ENCODE data around the gene ADPRHL1. TPM values are rescaled to one million over a fixed set of nuclear protein-coding genes. Genes with fewer than 3 reads are reported as not detected.

Gene ADPRHL1
- total and polyA plus RNA-seq, 7 donors = 186 to 776 (median 294) TPM

DNA sequence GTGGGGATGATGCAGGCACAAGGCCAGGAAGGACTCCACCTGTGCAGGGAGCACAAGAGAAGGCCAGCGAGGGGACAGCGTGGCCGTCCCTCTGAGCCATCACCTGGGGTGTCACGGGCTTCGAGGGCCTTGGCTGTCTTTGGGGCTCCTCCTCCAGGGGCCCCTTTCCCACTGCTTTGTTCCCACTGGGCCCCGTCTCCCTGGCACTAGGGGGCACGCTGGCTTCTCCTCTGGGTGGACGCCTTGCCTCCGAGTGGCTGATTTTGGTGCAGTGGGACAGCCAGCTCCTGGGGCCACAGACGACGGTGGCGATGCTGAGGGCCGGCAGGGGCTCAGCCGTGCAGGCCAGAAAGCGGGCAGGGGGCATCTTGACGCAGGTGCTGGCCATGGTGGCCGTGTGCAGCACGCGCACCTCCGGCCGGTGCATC, 46.2 kb downstream of the ADPRHL1 start:
- DNase-seq (no peak), ATAC-seq (no peak)
- TF ChIP-seq CTCF (IDR thresholded peaks at IDR 0.05) = no peak
- H3K4me3 ChIP-seq = peak overlapping the region; percentile 66
- no peaks in the 10 kb centered on the region for H3K27me3 ChIP-seq (ENCODE audit: insufficient read depth in 3 of 3, low read length in 2 of 3)
- intact Hi-C loops (cut with DNase I) = no loop called here
- peaks cover 9 to 13% of the 10 kb centered on the region in 2 donors for H3K36me3 ChIP-seq (ENCODE audit: insufficient read depth in 1 of 2, low read depth in 1 of 2)
- peak overlapping the region; percentile 99 for H3K27ac ChIP-seq
- peaks cover 63% of the 10 kb centered on the region for H3K4me1 ChIP-seq
- 71 to 89% (median 86%) methylated on average over 21 of the region's 21 CpGs for WGBS, 3 donors
- no peaks in the 10 kb centered on the region for H3K9me3 ChIP-seq

DNA sequence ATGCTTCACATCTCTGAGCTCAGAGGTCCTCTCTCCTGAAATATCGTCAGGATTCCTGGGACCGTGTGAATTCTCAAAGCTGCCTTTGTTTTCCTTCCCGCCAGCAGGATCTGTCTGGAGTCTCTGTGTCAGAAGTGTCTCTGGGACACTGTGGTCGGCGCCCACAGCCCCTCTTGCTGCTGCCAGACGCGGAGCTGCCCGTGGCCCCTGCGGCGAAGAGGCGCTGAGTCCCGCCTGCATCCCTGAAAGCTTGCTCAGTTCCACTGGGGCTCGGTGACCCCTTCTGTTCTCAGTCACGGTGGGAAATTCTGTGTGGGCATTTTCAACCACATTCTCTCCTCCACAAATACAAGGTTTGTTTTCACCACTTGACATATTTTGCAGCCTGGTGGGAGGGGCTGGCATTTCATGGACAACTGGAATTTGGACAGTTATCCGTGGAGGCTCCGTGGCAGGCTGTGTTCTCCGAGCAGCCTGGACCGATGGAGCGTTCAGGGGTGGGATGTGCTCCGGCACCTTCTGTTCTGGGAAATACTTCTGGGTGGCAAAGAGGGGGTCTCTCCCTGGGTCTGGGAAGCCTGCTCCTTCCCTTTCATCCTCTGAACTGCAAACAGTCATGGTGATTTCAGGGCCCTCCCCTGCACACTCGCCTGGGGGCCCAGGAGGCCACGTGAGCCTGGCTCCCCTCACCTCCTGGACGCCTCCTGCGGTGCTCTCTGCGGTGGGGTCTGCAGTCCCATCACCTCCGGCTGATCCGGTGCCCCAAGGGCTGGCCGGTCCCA, 46.8 kb downstream of the ADPRHL1 start:
- no peak for ATAC-seq
- Histone ChIP-seq H3K4me1 (peaks cover 64% of the 10 kb centered on the region), H3K27ac (peak overlapping the region; percentile 99), H3K9me3 (no peaks in the 10 kb centered on the region), H3K36me3 (ENCODE audit: insufficient read depth in 1 of 2, low read depth in 1 of 2) (peaks cover 9 to 20% of the 10 kb centered on the region in 2 donors), H3K4me3 (peak overlapping the region; percentile 66), H3K27me3 (ENCODE audit: insufficient read depth in 3 of 3, low read length in 2 of 3) (no peaks in the 10 kb centered on the region)
- WGBS, 3 donors = 43 to 67% (median 55%) methylated on average over 28 of the region's 28 CpGs
- intact Hi-C loops (cut with DNase I) = no loop called here
- DNase-seq = no peak
- TF ChIP-seq CTCF (IDR thresholded peaks at IDR 0.05) = no peak

DNA sequence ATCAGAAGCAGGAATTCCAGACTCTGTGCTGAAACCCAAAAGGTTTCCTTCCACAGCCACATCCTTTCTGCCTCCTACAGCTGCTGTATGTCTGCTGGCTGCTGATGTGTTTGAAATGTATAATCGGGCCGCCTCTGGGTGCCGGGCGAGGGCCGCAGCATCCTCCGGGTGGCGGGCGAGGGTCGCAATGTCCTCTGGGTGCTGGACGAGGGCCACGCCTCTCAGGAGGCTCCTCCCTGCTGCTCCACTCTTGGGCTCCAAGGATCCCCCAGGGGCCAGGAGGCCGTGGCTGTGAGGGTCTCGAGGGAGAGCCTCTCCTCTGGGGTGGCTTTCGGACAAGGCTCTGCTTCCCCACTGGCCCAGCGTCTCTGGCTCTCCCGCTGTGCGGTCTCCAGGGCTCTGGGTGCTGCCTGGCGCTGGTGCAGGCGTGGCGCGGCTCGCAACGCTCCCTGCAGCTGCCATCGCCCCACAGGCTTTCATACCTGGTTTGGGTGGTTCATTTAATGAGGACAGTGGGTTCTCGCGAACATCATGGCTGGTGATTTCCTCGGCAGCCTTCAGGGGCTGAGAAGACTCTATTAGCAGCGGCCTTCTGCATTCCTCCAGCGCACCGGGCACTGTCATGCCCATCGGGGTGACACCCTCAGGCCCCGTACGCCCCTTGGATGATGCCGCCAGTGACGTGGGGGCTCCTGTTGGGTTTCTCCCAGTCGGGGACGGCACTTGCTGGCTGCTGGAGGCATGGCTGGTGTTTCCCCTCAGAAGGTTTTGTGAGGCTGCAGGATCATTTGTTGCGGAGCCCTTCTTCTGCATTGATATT, 47.6 kb downstream of the ADPRHL1 start:
- H3K36me3 ChIP-seq (ENCODE audit: insufficient read depth in 1 of 2, low read depth in 1 of 2) = peaks cover 9 to 20% of the 10 kb centered on the region in 2 donors
- H3K9me3 ChIP-seq = no peaks in the 10 kb centered on the region
- peak overlapping the region; percentile 99 for H3K27ac ChIP-seq
- ATAC-seq (no peak), DNase-seq (peak in 1 of 2 donors; percentile 75)
- peaks cover 71% of the 10 kb centered on the region for H3K4me1 ChIP-seq
- intact Hi-C loops (cut with DNase I) = no loop called here
- H3K27me3 ChIP-seq (ENCODE audit: insufficient read depth in 3 of 3, low read length in 2 of 3) = no peaks in the 10 kb centered on the region
- H3K4me3 ChIP-seq = peak overlapping the region; percentile 66
- no peak for TF ChIP-seq CTCF (IDR thresholded peaks at IDR 0.05)
- 55 to 86% (median 76%) methylated on average over 38 of the region's 38 CpGs for WGBS, 3 donors

DNA sequence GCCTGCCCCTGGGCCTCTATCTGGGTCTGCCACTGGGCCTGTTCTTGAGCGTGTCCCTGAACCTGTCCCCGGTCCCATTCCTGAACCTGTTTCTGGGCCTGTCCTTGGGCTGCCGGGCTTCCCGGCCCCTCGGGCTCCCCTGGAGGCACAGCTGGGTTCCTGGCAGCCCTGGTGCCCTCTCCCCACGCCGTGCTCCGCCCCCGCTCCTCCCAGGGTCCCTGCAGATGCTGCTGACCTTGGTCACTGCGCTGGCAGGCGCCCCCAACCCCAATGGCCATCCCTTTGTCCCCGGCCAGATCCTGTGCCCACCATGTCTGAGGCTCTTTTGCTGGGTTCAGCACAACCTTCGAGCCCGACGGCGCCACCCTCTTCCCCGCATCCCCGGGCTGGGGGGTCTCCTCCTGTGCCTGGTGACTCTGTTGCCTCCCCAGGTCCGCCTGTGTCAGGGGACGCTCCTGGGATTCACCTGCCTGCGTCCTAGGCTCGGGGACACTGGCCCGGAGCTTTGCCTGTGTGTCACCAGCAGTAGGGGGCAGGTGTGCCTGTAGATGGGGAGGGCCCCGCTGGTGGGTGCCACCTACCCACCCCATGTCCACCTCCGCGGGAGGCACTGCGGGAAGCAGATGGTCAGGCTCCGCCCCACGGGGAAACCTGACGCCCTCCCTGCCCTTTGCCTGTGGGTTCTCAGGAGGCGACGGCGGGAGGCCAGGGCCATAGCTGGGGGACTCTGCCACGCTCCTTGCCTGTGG, 48.4 kb downstream of the ADPRHL1 start:
- peak; percentile 60 to 83 for DNase-seq
- H3K27ac ChIP-seq = peak overlapping the region; percentile 99

More for the DNA sequence above, 48.4 kb downstream of the ADPRHL1 start:
- TF ChIP-seq CTCF (IDR thresholded peaks at IDR 0.05) = no peak
- H3K9me3 ChIP-seq = no peaks in the 10 kb centered on the region
- H3K4me3 ChIP-seq = peak overlapping the region; percentile 66
- no peaks in the 10 kb centered on the region for H3K27me3 ChIP-seq (ENCODE audit: insufficient read depth in 3 of 3, low read length in 2 of 3)
- H3K36me3 ChIP-seq (ENCODE audit: insufficient read depth in 1 of 2, low read depth in 1 of 2) = peaks cover 9 to 20% of the 10 kb centered on the region in 2 donors
- H3K4me1 ChIP-seq = peaks cover 75% of the 10 kb centered on the region
- 55 to 74% (median 65%) methylated on average over 32 to 34 of the region's 34 CpGs for WGBS, 3 donors
- peak; percentile 3 to 57 (median 8) for ATAC-seq
- intact Hi-C loops (cut with DNase I) = no loop called here

Measured in psoas muscle (tissue), 8 donors.